Measurements from ENCODE around the gene GUCY2C. TPM values are rescaled to one million over a fixed set of nuclear protein-coding genes. Genes with fewer than 3 reads are reported as not detected.

The GUCY2C gene
- total RNA-seq, 4 donors from 2014 or later, result 25.6 to 176 (median 122) TPM

DNA sequence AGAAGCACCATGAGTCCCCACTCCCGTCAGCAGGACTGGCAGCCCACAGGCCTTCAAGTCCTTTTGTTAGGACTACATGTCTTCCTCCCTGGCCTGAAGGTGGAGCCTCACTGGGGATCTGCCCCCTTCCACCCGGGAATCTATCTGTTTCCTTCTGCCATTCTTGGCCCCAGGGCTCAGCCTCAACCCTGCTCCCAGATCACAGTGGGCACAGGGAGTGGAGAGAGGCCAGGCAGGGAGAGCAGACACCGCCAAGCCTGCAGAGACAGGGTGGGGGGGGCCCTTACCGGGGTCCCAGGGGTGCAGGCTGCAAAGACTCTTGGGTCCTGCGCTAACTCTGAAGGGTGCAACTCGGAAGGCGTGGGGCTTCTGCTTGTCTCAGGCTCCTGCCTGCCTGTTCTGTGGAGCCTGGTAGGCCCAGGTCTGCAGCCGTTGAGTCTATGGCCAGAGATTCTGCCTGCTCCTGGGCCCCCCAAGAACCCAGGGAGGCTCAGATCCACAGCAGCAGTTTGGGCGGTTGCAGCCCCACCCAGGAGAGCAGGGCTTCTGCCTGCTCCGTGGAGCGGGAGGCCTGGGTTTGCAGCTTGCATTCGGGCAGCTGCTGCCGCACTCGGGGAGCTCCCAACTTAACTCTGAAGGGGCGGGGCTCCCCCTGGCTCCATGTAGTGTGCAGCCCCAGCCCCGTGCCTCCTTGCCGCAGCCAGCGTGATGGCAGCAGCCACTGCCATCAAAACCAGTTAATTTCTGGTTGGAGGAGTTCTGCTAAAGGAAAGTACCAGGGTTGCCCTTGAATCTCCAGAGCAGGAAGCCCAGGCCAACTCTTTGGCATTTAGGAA lies 107.0 kb downstream of the GUCY2C start:
- H3K4me3 ChIP-seq, result no peak overlapping the region
- H3K9me3 ChIP-seq, result no peaks in the 10 kb centered on the region
- H3K27me3 ChIP-seq, result no peaks in the 10 kb centered on the region
- no peaks in the 10 kb centered on the region for H3K36me3 ChIP-seq
- H3K27ac ChIP-seq, result no peak overlapping the region
- no peak for TF ChIP-seq POLR2A (IDR thresholded peaks at IDR 0.05)
- TF ChIP-seq, protein P1, sequence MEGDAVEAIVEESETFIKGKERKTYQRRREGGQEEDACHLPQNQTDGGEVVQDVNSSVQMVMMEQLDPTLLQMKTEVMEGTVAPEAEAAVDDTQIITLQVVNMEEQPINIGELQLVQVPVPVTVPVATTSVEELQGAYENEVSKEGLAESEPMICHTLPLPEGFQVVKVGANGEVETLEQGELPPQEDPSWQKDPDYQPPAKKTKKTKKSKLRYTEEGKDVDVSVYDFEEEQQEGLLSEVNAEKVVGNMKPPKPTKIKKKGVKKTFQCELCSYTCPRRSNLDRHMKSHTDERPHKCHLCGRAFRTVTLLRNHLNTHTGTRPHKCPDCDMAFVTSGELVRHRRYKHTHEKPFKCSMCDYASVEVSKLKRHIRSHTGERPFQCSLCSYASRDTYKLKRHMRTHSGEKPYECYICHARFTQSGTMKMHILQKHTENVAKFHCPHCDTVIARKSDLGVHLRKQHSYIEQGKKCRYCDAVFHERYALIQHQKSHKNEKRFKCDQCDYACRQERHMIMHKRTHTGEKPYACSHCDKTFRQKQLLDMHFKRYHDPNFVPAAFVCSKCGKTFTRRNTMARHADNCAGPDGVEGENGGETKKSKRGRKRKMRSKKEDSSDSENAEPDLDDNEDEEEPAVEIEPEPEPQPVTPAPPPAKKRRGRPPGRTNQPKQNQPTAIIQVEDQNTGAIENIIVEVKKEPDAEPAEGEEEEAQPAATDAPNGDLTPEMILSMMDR (IDR thresholded peaks at IDR 0.05), result no peak
- H3K4me1 ChIP-seq, result no peaks in the 10 kb centered on the region
- DNase-seq, result no peak

DNA sequence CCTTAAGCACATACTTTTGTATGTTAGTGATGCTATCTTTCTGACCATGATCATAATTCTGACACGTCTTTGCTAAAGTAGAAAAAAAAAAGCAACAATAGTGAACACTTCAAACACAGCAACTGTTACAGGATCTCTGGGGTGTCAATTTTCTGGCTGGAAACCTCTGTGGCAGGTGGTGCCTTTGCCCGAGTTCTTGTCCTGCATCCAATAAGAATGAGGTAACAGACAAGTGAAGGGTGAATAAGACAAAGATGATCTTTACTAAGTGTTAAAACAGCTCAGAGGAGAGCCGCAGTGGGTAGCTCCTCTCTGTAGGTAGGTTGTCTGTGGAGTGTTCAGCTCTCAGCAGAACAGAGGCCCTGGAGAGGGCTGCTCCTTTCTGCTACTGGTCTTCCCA lies 107.8 kb downstream of the GUCY2C start:
- no peak overlapping the region for H3K27ac ChIP-seq
- DNase-seq, result no peak
- no peak for TF ChIP-seq POLR2A (IDR thresholded peaks at IDR 0.05)
- TF ChIP-seq, protein P1 (IDR thresholded peaks at IDR 0.05), result no peak
- no peaks in the 10 kb centered on the region for H3K9me3 ChIP-seq
- H3K4me3 ChIP-seq, result no peak overlapping the region
- no peaks in the 10 kb centered on the region for H3K4me1 ChIP-seq
- H3K36me3 ChIP-seq, result no peaks in the 10 kb centered on the region
- no peaks in the 10 kb centered on the region for H3K27me3 ChIP-seq

DNA sequence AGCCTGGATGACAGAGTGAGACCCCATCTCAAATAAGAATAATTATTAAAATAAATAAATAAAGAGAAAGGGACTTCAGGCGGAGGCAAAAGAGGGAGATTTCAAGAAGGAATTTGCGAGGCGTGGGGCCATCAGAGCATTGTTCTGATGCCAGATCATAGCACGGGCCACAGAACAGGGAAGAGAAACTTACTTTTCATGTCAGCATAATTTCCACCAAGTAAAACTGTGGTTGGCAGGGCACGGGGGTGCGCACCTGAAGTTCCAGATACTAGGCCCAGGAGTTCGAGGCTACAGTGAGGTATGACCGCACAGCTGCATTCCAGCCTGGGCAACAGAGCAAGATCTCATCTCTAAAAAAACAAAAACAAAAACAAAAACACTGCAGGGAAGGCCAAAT lies 117.8 kb downstream of the GUCY2C start:
- Histone ChIP-seq H3K36me3 (no peaks in the 10 kb centered on the region), H3K4me1 (no peaks in the 10 kb centered on the region), H3K9me3 (no peaks in the 10 kb centered on the region), H3K4me3 (no peak overlapping the region), H3K27ac (no peak overlapping the region), H3K27me3 (no peaks in the 10 kb centered on the region)
- no peak for TF ChIP-seq POLR2A (IDR thresholded peaks at IDR 0.05)
- TF ChIP-seq, protein P1 (IDR thresholded peaks at IDR 0.05), result no peak
- DNase-seq, result no peak

DNA sequence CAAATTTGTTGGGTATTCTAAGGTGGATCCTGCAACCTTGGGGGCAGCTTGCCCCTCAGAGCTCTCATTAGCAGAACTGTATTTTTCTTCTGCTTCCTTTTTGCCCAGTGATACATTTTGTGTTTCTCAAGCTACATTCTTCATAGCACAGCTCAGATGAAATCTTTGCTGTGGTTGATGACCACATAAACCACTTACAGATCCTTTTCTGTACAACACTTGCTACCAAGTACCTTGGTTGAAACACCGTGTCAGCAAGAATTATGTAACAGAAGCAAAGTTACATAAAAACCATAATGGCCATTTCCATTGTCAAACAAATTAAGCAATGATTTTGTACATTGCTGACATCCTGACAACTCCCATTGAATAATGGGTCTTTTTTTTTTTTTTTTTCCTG lies 119.1 kb downstream of the GUCY2C start:
- H3K27me3 ChIP-seq, result no peaks in the 10 kb centered on the region
- no peaks in the 10 kb centered on the region for H3K9me3 ChIP-seq
- no peak for DNase-seq
- no peaks in the 10 kb centered on the region for H3K36me3 ChIP-seq
- TF ChIP-seq, protein P1 (IDR thresholded peaks at IDR 0.05), result no peak
- TF ChIP-seq POLR2A (IDR thresholded peaks at IDR 0.05), result no peak
- H3K27ac ChIP-seq, result no peak overlapping the region
- H3K4me3 ChIP-seq, result no peak overlapping the region
- H3K4me1 ChIP-seq, result no peaks in the 10 kb centered on the region

DNA sequence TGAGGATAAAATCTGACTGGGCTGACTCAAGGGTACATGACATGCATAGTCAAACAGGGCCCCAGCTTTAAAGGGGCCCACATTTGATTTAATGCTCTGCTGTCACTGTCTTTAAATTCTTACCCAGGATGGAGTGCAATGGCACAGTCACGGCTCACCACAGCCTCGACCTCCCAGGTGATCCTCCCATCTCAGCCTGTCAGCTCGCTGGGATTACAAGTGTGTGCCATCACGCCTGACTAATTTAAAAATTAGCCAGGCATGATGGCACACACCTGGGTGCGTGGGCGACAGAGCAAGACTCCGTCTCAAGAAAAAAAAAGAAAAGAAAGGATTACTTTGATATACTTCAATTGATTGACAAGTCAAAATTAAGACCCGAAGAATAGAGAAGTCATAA lies 119.5 kb downstream of the GUCY2C start:
- TF ChIP-seq POLR2A (IDR thresholded peaks at IDR 0.05), result no peak
- TF ChIP-seq, protein P1 (IDR thresholded peaks at IDR 0.05), result no peak
- H3K27me3 ChIP-seq, result no peaks in the 10 kb centered on the region
- no peak overlapping the region for H3K27ac ChIP-seq
- no peaks in the 10 kb centered on the region for H3K4me1 ChIP-seq
- H3K36me3 ChIP-seq, result no peaks in the 10 kb centered on the region
- no peaks in the 10 kb centered on the region for H3K9me3 ChIP-seq
- DNase-seq, result no peak
- H3K4me3 ChIP-seq, result no peak overlapping the region
